Transverse colon (tissue), 3 donors: ENCODE measurements around the gene MPP4.

Experiments used
- CTCF ChIP-seq, 5 experiments: fragments of 200-600 bp in 3 of 5; fragments of 450-650 bp in 2 of 5; sonication (generic) in 3 of 5; IDR thresholded peaks; 1 replicate in 2 of 5; 2 replicates in 3 of 5; pipeline ENCODE4 v1.5.1; 2016 to 2017; ENCODE audit warnings: antibody characterized with exemption in 5 of 5, inconsistent platforms in 3 of 5, mild to moderate bottlenecking in 2 of 5, moderate library complexity in 1 of 5
- EP300 ChIP-seq: sonication (generic); formaldehyde crosslinking; IDR thresholded peaks from one replicate; pipeline ENCODE4 v1.6.1; 2017; ENCODE audit warnings: antibody characterized with exemption, low read depth

- TF ChIP-seq CTCF (IDR thresholded peaks at IDR 0.05), result no peak
- no peak for TF ChIP-seq EP300
Observed at GRCh38 chr2:201630577-201630976, 67.9 kb downstream of the MPP4 start.
